GM10248 (cell line): ENCODE measurements around the gene TMEM135.

Experiments
- CTCF ChIA-PET: fragments of 300-600 bp; sonication (Branson Sonifier 250); formaldehyde crosslinking; extraction: SDS; loops from one replicate; lab custom pipeline; 2021; ENCODE audit warnings: antibody characterized with exemption; lab: Yijun Ruan, JAX
- POLR2A ChIA-PET: fragments of 350-650 bp; sonication (Branson Sonifier 250); formaldehyde crosslinking; extraction: SDS; loops from one replicate; lab custom pipeline; 2020; ENCODE audit warnings: antibody characterized with exemption; lab: Yijun Ruan, JAX
- DNase-seq: peaks from one replicate; pipeline ENCODE4 v3.0.0; 2012; ENCODE audit errors: extremely low spot score
- TF ChIP-seq, protein P1 (sequence below): IDR thresholded peaks from 2 replicates; pipeline ENCODE4 v1.5.1; 2012; ENCODE audit warnings: mild to moderate bottlenecking, low read depth; ENCODE audit errors: extremely low read depth, missing control alignments, control extremely low read depth

The TMEM135 gene

GRCh38 chr11:87031433-87032170 lies 6.1 kb upstream of the TMEM135 start:
- ChIA-PET CTCF (interaction anchor here (1.9 kb wide), 1 partner anchor 36 kb away, joined by 5 read pairs; no protein-coding TSS in a partner anchor), POLR2A (no interaction called here)
- TF ChIP-seq, protein P1, sequence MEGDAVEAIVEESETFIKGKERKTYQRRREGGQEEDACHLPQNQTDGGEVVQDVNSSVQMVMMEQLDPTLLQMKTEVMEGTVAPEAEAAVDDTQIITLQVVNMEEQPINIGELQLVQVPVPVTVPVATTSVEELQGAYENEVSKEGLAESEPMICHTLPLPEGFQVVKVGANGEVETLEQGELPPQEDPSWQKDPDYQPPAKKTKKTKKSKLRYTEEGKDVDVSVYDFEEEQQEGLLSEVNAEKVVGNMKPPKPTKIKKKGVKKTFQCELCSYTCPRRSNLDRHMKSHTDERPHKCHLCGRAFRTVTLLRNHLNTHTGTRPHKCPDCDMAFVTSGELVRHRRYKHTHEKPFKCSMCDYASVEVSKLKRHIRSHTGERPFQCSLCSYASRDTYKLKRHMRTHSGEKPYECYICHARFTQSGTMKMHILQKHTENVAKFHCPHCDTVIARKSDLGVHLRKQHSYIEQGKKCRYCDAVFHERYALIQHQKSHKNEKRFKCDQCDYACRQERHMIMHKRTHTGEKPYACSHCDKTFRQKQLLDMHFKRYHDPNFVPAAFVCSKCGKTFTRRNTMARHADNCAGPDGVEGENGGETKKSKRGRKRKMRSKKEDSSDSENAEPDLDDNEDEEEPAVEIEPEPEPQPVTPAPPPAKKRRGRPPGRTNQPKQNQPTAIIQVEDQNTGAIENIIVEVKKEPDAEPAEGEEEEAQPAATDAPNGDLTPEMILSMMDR = no peak
- no peak for DNase-seq

DNA sequence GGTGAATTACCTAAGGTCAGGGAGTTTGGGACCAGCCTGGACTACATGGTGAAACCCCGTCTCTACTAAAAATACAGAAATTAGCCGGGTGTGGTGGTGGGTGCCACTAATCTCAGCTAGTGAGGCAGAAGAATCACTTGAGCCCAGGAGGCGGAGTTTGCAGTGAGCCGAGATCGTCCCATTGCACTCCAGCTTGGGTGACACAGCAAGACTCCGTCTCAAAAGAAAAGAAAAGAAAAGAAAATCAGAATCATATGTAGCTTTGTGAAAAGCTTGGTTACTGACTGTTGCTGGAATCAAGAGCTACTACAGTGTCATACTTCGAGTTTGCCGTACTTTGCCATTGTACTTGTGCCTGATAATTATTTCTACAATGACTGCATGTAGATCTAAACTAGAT lies 4.2 kb upstream of the TMEM135 start:
- no peak for DNase-seq
- TF ChIP-seq, protein P1 = no peak
- CTCF ChIA-PET = no interaction called here
- POLR2A ChIA-PET = no interaction called here

DNA sequence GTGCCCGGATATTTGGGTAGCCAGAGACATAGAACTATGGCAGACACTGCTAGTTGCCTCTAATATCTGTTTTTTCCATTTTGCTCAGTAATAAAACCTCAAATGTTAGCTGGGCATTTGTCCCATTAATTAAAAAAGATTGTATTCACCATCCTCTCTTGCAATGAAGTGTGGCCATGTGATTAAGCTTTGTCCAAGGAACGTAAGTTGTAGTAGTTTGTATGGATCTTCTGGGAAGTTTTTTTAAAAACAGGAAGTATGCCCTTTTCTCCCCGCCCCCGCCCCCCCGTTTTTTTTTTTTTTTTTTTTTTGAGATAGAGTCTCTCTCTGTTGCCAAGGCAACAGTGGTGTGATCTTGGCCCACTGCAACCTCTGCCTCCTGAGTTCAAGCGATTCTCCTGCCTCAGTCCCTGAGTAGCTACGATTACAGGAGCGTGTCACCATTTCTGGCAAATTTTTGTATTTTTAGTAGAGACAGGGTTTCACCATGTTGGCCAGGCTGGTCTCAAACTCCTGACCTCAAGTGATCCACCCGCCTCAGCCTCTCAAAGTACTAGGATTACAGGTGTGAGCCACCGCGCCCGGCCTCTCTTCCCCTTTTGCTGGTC lies 1.7 kb upstream of the TMEM135 start:
- ChIA-PET CTCF (interaction anchor here (0.8 kb wide), 1 partner anchor 23 kb away, joined by 3 read pairs; no protein-coding TSS in a partner anchor), POLR2A (no interaction called here)
- TF ChIP-seq, protein P1 = no peak
- no peak for DNase-seq

DNA sequence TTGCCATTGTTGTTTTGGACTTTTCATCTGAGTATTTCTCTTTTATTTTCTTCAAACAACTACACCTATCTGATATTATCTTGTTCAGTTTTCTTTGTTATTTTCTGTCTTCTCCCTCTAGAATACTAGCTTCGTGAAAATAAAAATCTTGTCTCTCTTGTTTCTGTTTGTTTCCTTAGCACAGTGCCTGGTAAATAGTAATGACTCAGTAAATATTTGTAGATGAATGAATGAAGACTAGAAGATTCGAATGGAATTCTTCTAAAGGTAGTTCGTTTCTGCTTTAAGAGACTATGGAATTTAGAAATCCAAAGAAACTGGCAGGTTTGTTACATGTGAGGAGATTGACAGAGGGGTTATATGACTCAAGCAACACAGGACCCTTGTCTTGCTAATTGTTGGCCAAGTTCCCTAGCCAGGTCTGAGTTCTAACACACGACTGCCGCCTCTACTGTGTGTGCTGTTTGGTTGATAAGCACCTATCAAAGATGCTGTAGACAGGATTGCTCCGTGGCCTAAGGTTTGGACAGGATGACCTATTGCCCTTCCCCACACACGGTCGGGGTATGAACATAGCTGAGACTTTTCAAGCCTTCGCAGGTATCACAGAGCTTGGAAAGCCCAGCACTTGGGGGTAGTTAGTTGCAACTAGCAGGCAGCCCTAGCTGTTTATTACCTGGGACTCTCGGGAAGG lies 831 bp upstream of the TMEM135 start:
- TF ChIP-seq, protein P1 = no peak
- CTCF ChIA-PET = interaction anchor here (1.0 to 1.3 kb wide), 4 partner anchors 10 to 42 kb away, joined by 3 to 6 read pairs (median 4); no protein-coding TSS in a partner anchor
- DNase-seq = peak; percentile 19
- POLR2A ChIA-PET = no interaction called here

- TF ChIP-seq, protein P1 = no peak
- CTCF ChIA-PET = interaction anchor here (1.3 kb wide), 2 partner anchors 12 to 44 kb away, joined by 4 to 6 read pairs; no protein-coding TSS in a partner anchor
- DNase-seq = peak; percentile 20
Observed at GRCh38 chr11:87038235-87038977, 672 bp downstream of the TMEM135 start.

DNA sequence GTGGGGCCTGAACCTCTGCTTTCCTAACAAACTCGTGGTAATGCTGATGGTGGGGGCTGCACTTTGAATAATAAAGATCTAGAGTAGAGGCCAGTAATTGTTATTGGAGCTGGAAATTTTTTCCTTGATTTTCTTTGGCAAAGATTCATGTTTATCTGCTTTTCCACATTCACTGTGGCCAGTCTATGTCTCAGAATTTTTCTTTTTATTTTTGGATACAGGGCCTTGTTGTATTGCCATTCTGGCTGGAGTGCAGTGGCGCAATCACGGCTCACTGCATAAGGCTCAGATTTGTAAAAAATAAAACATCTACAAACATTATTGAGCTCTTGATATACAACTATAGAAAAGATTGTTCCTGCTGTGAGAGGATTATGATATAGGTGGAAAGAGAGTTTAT lies 1.6 kb downstream of the TMEM135 start:
- no peak for DNase-seq
- TF ChIP-seq, protein P1 = no peak
- ChIA-PET POLR2A (no interaction called here), CTCF (interaction anchor here (1.2 kb wide), 1 partner anchor 66 kb away, joined by 4 read pairs; no protein-coding TSS in a partner anchor)

More at GRCh38 chr11:87038235-87038977, 672 bp downstream of the TMEM135 start:
- POLR2A ChIA-PET = interaction anchor here (0.5 to 0.6 kb wide), 2 partner anchors 23 to 378 kb away, joined by 3 read pairs; no protein-coding TSS in a partner anchor
